Body of pancreas (tissue), 4 donors: ENCODE data around the gene SSUH2.

Source experiments
- POLR2A ChIP-seq, 3 donors: fragments of 450-650 bp; IDR thresholded peaks; one replicate each; pipeline ENCODE4 v1.6.1; 2016; ENCODE audit warnings: antibody characterized with exemption in 3 of 3, mild to moderate bottlenecking in 2 of 3
- TF ChIP-seq, protein P1 (sequence below), 7 experiments: fragments of 450-650 bp in 4 of 7; fragments of 200-600 bp in 3 of 7; sonication (generic) in 3 of 7; IDR thresholded peaks; one replicate each; pipeline ENCODE4 v1.5.1; 2016 to 2019; ENCODE audit warnings: antibody characterized with exemption in 7 of 7

DNA sequence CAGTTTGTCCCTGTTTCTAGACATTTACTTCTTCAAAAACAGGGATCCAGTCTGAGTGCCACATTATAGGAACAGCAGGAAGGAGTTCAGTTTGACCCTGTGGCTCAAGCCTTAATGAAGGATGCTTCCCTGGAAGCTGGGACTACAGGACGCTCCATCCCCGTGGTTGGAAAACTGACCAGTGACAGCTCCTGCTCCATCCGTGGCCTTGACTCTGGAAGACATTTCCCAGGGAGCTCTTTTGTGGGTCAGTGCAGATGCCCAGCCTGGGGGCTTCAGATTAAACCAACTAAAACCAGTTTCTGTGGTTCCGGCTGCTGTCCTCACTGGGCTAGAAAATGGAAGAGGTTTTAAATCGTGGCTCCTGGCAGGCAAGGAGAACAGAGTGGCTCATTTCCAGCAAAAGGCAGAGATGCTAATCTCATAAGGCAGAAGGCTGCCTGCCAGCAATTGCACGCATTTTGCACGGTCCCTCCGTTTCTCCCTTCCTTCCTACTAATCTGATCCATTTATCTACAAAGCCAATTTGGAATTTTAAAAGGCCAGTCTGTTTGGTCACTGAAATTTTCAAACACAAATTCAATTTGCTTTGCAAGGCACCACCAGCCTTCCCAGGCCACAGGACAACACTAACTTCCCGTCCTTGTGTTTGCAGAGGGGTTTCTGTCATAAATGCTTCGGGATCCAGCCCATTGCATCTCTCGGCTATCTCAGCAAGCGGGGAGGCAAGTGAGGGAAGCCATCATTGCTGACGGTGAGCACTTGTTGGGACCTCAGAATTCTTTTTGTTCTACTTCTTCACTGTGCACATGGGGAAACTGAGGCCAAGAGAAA is 6.2 kb upstream of the SSUH2 start:
- TF ChIP-seq, protein P1, sequence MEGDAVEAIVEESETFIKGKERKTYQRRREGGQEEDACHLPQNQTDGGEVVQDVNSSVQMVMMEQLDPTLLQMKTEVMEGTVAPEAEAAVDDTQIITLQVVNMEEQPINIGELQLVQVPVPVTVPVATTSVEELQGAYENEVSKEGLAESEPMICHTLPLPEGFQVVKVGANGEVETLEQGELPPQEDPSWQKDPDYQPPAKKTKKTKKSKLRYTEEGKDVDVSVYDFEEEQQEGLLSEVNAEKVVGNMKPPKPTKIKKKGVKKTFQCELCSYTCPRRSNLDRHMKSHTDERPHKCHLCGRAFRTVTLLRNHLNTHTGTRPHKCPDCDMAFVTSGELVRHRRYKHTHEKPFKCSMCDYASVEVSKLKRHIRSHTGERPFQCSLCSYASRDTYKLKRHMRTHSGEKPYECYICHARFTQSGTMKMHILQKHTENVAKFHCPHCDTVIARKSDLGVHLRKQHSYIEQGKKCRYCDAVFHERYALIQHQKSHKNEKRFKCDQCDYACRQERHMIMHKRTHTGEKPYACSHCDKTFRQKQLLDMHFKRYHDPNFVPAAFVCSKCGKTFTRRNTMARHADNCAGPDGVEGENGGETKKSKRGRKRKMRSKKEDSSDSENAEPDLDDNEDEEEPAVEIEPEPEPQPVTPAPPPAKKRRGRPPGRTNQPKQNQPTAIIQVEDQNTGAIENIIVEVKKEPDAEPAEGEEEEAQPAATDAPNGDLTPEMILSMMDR (IDR thresholded peaks at IDR 0.05), result no peak
- no peak for TF ChIP-seq POLR2A (IDR thresholded peaks at IDR 0.05)
